Uterus (tissue), 4 donors: ENCODE data around the gene TOGARAM2. TPM values are rescaled to one million over a fixed set of nuclear protein-coding genes. Genes with fewer than 3 reads are reported as not detected.

ENCODE experiments used
- DNase-seq, 2 donors: peaks; one replicate each; pipeline ENCODE4 v3.0.0-alpha.2; 2019 to 2020
- H3K27ac ChIP-seq, 2 donors: fragments of 200-600 bp; sonication (generic); 1 replicate in 1 of 2; 2 replicates in 1 of 2; pipeline ENCODE4 v1.5.1; 2016 to 2018
- H3K27me3 ChIP-seq, 2 donors: fragments of 200-600 bp; sonication (generic); one replicate each; pipeline ENCODE4 v1.5.1; 2018 to 2019; ENCODE audit warnings: control low read depth in 1 of 2
- H3K36me3 ChIP-seq, 2 donors: fragments of 200-600 bp; sonication (generic); one replicate each; pipeline ENCODE4 v1.5.1; 2019; ENCODE audit warnings: control low read depth in 1 of 2
- H3K4me1 ChIP-seq, 2 donors: fragments of 200-600 bp; sonication (generic); one replicate each; pipeline ENCODE4 v1.5.1; 2018 to 2019; ENCODE audit warnings: control low read depth in 1 of 2
- H3K4me3 ChIP-seq, 2 donors: fragments of 200-600 bp; sonication (generic); 1 replicate in 1 of 2; 2 replicates in 1 of 2; pipeline ENCODE4 v1.5.1; 2018 to 2019; ENCODE audit warnings: mild to moderate bottlenecking in 1 of 2
- H3K9me3 ChIP-seq, 2 donors: fragments of 200-600 bp; sonication (generic); one replicate each; pipeline ENCODE4 v1.5.1; 2019; ENCODE audit warnings: control low read depth in 1 of 2
- CTCF ChIP-seq, 4 experiments: fragments of 200-600 bp in 2 of 4; fragments of 450-650 bp in 2 of 4; sonication (generic) in 2 of 4; IDR thresholded peaks; one replicate each; pipeline ENCODE4 v1.5.1; 2016 to 2019; ENCODE audit warnings: antibody characterized with exemption in 4 of 4, mild to moderate bottlenecking in 2 of 4, moderate library complexity in 1 of 4
- POLR2A ChIP-seq, 2 donors: fragments of 450-650 bp; IDR thresholded peaks; one replicate each; pipeline ENCODE4 v1.6.1; 2016; ENCODE audit warnings: antibody characterized with exemption in 2 of 2, mild to moderate bottlenecking in 1 of 2, moderate library complexity in 1 of 2
- intact Hi-C: fragments of 100-400 bp; cut with DNase I; formaldehyde crosslinking; loops from one replicate; pipeline ENCODE4 v1.15.1; 2023; ENCODE audit warnings: low total_unique reads
- total RNA-seq, 4 donors: library from RNA; depleted of rRNA in 3 of 4; stranded (reverse); fragments of >200 nt in 3 of 4; gene quantifications; one replicate each; pipeline versions ENCODE4 v1.1.0 to v1.2.4, GENCODE V29; 2014 to 2023
- donor health status: DM: yes; HTN: yes; CAD: no.

Gene TOGARAM2
- total RNA-seq, 4 donors from 2014 or later = 0.61 to 1.5 TPM; not detected in 2

GRCh38 chr2:28949190-28949589 is 31.9 kb upstream of the TOGARAM2 start:
- intact Hi-C loops = no loop called here
- no peaks in the 10 kb centered on the region for H3K36me3 ChIP-seq
- H3K9me3 ChIP-seq = no peaks in the 10 kb centered on the region
- no peak for DNase-seq
- no peak for TF ChIP-seq POLR2A (IDR thresholded peaks at IDR 0.05)
- no peak for TF ChIP-seq CTCF (IDR thresholded peaks at IDR 0.05)
- no peaks in the 10 kb centered on the region for H3K27me3 ChIP-seq
- no peaks in the 10 kb centered on the region for H3K4me1 ChIP-seq
- H3K4me3 ChIP-seq = no peak overlapping the region
- no peak overlapping the region for H3K27ac ChIP-seq

DNA sequence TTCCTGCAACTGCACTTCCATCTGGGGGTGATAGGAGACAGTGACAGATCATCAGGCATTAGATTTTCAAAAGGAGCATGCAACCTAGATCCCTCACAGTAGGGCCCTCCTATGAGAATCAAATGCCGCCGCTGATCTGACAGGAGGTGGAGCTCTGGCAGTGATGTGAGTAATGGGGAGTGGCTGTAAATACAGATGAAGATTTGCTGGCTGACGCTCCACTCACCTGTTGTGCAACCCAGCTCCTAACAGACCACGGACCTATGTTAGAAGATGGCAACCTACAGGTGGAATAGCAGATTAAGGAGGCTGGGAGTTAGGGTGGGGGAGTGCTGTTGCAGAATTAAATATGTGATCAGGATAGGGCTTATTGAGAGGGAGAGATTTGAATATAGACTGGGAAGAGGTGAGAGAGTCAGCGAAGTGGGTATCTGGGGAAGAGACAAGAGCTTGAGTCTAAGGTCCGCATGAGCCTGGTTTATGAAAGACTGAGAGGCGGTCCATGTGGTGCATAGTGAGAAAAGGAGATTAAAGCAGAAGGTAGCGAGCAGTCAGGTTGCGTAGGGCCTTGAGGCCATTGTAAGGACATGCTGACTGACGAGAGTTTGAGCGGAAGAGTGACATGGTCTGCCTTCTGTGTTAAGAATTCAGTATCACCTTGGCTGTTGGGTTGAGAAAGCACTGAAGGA is 31.3 kb upstream of the TOGARAM2 start:
- intact Hi-C loops = loop anchor here (10.0 kb wide), 1 partner anchor 245 kb away; no protein-coding TSS in a partner anchor
- H3K27me3 ChIP-seq = no peaks in the 10 kb centered on the region
- DNase-seq = no peak
- no peaks in the 10 kb centered on the region for H3K9me3 ChIP-seq
- no peaks in the 10 kb centered on the region for H3K4me1 ChIP-seq
- no peak for TF ChIP-seq POLR2A (IDR thresholded peaks at IDR 0.05)
- TF ChIP-seq CTCF (IDR thresholded peaks at IDR 0.05) = no peak
- no peak overlapping the region for H3K27ac ChIP-seq
- no peak overlapping the region for H3K4me3 ChIP-seq
- no peaks in the 10 kb centered on the region for H3K36me3 ChIP-seq

- Histone ChIP-seq H3K36me3 (no peaks in the 10 kb centered on the region), H3K27ac (peak overlapping the region in 1 of 2 donors; percentile 29), H3K4me1 (no peaks in the 10 kb centered on the region), H3K9me3 (no peaks in the 10 kb centered on the region), H3K4me3 (no peak overlapping the region), H3K27me3 (no peaks in the 10 kb centered on the region)
- no peak for DNase-seq
- no peak for TF ChIP-seq POLR2A (IDR thresholded peaks at IDR 0.05)
- TF ChIP-seq CTCF (IDR thresholded peaks at IDR 0.05) = no peak
- intact Hi-C loops = loop anchor here (10.0 kb wide), 1 partner anchor 244 kb away; no protein-coding TSS in a partner anchor
Observed at GRCh38 chr2:28950941-28951630, 30.0 kb upstream of the TOGARAM2 start.

DNA sequence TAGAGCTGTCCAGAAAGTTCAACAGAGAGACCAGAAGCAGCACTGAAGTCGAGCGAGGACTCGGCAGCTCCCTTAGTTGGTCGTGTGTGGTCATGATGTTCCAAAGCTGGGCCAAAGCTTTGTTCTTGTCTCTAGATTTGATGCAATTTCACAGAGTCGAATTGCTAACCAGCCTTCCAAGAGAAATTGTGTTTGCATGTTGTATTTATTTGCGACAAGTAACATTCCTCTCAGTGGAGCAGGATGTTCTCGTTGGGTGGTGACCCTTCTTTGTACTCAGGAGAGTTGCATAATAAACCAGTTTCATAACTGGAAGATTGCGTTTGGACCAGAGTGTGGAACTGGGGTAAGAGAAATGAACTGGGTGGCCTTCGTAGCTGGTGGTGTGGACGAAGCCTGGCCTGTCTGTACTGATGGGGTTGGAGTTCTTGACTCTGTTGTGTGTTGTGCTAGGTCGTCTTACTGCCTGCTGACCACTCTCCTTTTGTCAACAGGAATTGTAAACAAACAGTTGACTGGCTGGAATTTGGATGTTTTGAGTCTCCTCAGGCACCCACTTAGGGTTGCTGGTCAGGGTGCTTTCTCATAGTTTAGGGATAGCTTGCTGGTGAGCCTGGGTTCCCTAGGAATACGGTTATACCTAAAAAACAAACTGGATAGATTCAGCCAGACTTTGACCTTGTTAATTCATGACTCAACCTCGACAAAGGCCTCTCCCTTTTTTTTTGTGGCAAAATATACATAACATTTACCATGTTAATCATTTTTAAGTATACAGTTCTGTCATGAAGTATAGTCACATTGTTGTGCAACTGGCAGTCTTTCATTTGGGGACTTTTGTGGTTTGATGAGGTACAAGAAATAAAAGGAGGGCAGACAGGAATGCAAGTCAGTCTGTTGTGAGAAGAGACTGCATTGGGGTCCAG is 28.9 kb upstream of the TOGARAM2 start:
- peak; percentile 17 to 28 for DNase-seq
- no peaks in the 10 kb centered on the region for H3K36me3 ChIP-seq
- H3K27ac ChIP-seq = peak overlapping the region in 1 of 2 donors; percentile 29
- H3K27me3 ChIP-seq = no peaks in the 10 kb centered on the region
- H3K9me3 ChIP-seq = no peaks in the 10 kb centered on the region
- intact Hi-C loops = loop anchor here (10.0 kb wide), 1 partner anchor 243 kb away; no protein-coding TSS in a partner anchor
- H3K4me3 ChIP-seq = no peak overlapping the region
- H3K4me1 ChIP-seq = no peaks in the 10 kb centered on the region
- TF ChIP-seq CTCF (IDR thresholded peaks at IDR 0.05) = peak in 1 of 4 experiments; percentile 2
- no peak for TF ChIP-seq POLR2A (IDR thresholded peaks at IDR 0.05)
